HTR-8/SVneo (cell line): ENCODE measurements around the gene TMEM255A.
A peak's percentile ranks its signal among the peaks of the same experiment; 100 is the strongest.

Experiments used
- DNase-seq: peaks from one replicate; pipeline ENCODE4 v3.0.0; 2011; ENCODE audit warnings: low spot score, mixed read lengths; ENCODE audit not compliant: insufficient read length
- FAIRE-seq: peaks from 2 replicates; lab custom pipeline; 2011; peaks lifted over from hg19 to GRCh38; lab: Jason Lieb, UNC

The TMEM255A gene

DNA sequence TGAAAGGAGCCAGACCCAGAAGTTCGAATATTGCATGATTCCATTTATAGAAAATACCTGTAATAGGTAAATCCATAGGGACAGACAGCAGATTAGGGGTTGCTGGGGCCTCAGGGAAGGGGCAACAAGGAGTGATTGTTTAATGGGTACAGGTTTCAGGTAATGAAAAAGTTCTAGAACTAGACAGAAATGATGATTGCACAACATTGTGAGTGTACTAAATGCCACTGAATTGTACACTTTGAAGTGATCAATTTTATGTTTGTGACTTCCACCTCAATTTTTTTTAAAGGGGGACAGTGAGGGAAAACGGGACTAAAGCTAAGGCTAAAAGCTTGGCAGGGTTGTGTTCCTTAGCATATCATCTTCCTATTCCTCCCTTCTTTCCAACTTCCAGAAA is 37.1 kb downstream of the TMEM255A start:
- DNase-seq (no peak), FAIRE-seq (no peak)

DNA sequence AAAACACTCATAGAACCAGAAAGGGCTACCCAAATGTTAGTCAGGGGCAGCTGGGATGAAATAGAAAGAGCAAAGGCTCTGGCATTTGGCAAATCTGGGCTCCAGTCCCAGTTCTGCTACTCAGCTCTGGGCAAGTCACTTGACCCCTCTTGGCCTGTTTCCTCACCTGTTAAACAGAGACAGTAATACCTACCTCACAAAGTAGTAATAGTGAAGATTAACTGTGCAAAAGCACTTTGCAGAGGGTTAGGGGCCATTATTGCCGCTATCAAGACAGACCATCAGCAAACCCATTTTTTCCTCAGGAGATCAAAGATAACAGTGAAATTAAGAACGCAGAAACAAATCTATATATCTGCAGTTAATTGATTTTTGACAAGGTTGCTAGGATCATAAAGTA is 40.0 kb downstream of the TMEM255A start:
- FAIRE-seq: no peak
- DNase-seq: no peak

DNA sequence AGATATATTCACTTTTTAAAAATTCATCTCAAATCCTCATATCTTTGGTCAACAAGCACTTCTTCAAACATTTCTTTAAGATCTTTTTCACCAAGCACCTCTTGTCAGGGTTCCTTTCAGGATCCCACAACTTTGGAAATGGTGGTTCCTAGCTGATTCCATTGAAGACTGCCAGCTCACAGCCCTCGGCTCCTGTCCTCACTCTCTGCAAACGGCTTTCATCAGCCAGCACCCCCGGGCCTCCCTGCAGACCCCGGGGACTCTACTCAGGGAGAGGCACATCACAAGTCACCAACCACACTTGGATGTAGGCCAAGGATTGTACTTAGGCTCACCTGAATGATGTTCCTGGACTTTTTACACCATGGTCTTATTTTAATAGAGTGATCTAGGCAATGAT is 40.7 kb downstream of the TMEM255A start:
- DNase-seq (no peak), FAIRE-seq (no peak)

DNA sequence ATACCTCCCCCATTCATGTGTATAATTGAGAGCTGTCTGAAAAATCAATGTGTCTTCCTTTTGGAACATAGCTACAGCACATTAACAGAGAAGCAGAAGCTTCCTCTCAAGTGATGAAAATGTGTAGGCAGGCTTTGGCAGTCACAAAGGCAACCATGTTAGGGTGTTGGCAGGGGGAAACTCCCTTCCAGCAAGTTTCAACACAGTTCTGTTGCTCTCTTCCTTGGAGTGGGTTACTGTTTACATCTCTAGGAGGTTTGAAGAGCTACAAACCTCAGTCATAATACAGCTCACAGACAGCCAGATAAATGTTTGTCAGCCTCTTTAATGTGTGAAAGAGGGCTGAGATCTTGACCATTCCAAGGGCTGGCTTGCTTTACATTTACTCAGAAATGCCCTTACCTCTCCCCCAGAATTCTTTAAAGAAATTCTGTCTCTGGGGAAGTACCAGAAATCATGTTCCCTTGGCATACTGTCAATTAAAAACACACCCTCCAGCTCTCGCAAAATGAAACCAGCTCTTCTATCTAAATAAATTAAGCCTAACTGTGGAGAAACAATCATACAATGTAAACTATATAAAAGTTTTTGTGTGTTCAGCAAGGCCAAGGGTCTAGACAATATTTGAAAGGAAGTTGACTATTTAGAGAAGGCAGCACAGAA is 41.8 kb downstream of the TMEM255A start:
- FAIRE-seq (no peak), DNase-seq (no peak)

DNA sequence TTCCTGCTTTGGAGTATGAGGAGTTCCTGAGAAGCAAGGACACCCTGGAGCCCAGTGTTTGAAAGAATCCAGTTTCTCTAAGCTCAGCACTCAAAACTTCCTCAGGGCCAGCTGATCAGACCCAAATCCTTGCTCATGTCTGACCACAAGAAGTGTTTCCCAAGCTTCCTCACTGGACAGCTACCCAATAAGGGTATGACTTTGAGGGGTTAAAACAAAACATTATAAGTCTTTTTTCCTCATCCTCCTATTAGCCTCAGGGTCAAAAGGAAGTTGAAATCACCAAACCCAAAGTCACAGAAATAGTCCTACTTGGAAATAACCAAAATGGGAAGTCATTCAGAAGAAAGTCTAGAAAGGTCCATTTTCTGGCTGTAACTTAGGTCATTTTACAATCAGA is 46.9 kb downstream of the TMEM255A start:
- DNase-seq: no peak
- no peak for FAIRE-seq

DNA sequence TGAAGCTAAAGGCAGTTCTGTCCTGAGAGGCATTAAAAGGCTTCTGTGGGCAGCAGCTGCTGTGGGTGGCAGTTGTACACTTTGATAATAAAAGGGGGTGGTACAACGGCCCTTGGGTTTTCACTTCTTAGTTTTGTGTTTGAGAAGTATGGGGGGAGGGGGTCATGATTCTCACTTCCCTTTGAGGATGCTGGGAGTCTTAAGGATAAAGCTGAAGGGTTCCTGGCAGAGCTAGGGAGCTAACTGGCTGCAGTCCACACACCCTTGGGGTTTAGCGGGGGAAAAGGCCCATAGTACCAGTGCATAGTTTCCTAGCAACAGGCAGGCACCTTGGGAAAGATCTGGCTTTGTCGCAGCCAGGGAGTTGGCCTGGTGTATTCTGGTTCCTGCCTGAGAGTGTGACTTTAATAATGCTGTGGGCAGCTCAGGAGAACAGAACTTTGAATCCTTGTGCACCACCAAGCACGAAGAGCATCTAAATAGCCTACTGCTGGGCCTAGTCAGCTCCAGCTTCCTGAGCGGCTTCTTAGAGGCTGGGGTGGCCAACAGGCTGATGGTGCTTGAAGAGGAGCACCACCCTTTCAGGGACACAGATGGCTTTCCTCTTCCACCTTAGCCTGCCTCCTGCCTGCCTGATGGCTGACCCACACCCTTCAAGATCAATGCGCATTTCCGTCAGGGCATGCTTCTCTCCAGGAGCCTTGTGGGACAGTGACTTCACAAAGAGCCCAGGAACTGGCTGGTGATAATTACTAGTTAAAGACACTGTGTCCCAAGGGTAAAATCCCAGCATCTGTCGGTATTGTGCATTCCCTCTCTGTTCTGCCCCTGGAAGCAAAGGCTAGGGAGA is 48.2 kb downstream of the TMEM255A start:
- no peak for FAIRE-seq
- DNase-seq: no peak

DNA sequence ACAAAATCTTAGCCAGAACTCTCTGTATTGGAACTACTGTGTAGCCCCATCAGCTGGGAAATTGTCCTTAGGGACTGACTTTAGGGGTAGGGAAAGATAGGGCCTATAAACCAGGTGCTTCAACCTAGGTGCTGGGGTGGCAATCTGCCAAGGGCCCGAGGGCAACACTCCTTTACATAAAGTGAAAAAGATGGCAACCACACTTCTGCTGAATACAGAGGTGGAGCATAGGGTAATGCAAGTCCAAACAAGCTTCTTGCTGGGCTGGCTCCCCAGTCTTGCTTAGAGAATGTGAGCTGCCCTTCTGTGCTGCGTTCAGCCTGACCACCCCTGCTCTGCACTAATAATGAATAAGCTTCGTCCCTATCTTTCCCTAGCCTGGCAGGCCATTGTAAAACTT is 50.9 kb downstream of the TMEM255A start:
- no peak for DNase-seq
- FAIRE-seq: no peak

DNA sequence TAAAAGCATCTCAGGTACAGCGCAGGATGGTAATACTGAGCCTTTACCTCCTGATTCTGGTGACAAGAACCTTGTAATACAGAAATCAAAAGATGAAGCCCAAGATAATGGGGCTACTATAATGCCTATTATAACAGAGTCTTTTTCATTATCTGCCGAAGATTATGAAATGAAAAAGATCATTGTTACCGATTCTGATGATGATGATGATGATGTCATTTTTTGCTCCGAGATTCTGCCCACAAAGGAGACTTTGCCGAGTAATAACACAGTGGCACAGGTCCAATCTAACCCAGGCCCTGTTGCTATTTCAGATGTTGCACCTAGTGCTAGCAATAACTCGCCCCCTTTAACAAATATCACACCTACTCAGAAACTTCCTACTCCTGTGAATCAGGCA is 57.5 kb downstream of the TMEM255A start:
- FAIRE-seq: no peak
- no peak for DNase-seq

DNA sequence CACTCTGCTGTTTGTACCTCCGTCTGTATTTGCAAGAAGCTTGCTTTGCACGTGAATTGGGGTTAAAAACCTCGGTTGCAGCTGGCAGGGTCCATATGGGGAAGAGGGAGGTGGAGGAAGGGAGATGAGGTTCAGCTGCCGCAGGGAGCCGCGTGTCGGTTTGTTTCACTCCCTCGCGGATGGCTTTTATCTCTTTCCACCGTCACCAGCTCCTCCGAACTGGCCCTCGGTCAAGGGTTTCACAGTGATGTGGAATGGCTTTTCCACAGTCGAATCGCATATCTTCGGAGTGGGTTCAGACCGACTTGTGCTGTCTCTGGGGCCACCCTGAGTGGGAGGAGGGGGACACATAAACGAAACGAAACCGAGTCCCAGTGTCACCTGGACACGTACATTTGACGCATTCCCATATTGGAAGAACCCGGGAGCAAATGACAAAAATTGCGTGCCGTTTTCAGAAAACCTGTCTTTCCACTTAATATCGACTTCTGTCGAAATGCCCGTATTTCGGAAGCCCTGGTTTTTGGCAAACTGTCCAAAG is 59.7 kb downstream of the TMEM255A start:
- DNase-seq (no peak), FAIRE-seq (no peak)

DNA sequence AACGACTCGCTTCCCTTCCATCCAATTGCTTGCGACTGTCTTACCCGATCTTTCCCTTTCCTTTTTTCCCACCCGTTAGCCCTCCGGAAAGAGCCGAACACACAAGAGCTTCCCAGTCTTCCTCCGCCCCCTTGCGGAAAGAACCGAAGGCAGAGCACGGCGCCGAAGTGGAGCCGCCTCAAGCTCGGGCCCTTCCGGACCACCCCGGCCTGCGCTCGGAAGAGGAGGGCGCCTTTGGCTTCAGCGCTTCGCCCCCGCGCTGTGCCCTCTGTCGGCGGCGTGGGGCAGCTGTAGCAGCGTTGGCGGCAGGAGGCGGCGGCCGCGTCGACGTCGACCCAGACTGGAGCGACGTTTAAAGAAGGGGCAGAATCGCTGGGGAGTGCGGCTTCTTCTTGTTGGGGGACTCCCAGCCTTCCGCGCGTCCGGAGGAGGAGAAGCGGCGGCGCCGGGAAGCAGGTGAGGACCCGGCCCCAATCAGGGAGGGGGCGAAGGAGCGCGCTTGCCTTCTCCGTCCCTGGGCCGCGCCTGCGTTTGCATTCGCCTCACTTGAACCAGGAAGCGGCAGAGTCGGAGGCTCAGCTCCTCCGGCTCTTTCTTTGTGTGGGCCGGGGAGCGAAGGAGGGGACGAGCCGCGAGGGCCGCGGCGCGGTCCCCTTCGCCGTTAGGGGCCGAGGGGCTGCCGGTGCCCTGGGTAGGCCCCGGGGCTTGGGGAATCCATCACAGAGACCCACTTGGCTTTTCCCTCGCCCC is 60.6 kb downstream of the TMEM255A start, which contains the start of gene ZBTB33:
ZBTB33 (plus strand) TSS at position 291 of the 750 bp plus-strand sequence. CDS start 2,604 bp downstream, outside the sequence.
- DNase-seq (peak; percentile 48), FAIRE-seq (no peak)

DNA sequence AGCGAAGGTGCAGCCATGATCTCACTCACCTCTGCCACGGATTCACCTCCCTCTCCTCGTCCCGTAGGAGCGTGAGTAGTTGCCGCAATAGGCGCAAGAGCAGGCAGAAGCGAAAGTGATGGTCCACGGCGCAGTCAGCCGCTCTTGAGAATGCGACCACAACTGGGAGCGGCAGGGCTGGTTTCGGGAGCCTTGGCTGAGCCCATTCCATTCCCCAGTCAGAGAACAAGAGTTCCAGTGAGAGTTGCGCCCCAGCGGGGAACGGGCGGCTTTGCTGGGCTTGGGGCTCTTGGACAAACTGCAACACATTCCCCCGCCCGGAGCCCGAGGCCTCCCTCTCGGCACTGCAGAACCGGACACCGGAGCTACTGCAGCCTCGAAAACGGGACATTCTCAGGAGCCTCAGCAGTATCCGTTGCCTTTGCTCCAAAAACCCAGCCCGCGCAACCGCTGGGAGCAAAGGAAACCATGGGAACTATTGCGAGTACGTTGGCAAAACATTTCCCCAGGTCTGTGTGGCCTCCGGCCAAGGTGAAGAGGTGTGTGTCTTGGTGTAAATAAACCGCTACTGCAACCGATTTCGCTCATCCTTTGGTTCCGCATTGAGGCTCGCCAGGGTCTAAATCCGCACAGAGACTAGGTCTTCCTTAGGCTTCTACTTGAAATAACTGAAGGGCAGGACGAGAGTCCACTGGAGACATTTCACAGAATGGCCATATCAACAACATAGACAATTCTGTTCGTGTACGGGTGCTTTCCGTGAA is 66.3 kb downstream of the TMEM255A start:
- DNase-seq (peak; percentile 9), FAIRE-seq (no peak)

DNA sequence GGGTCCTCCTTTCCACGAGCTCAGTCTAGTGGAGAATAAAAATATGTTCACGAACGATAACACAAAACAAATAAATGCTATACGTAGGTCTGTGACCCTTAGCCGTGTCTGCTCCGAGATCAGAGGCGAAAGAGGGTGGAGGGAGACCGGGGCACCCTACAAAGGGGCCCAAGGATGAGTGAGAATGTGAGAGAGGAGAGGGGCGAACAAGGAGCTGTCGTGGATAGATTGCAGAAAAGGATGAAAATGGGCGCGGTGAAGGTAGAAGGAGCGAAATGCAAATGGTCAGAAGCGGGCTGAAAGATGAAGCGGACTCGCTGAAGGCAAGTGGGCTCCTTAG is 66.9 kb downstream of the TMEM255A start:
- FAIRE-seq: no peak
- DNase-seq: no peak

DNA sequence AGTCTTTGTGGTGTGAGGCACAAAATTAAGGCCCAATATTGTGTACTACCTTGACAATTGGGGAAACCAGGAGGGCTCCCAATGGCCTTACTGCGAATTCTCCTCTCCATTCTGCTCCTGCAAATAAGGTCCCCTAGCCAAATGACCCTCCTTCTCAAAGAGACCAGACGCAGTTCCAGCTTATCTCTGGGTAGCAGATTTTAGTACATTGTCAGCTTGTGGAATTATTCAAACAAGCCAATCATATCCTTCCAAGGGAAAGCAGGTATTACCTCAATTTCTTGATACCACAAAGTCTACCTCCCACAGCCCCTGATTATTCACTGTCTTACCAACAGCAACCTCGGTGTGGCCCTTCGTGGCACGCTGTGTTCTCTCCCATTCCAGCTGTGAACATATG is 68.4 kb downstream of the TMEM255A start:
- DNase-seq: no peak
- no peak for FAIRE-seq

DNA sequence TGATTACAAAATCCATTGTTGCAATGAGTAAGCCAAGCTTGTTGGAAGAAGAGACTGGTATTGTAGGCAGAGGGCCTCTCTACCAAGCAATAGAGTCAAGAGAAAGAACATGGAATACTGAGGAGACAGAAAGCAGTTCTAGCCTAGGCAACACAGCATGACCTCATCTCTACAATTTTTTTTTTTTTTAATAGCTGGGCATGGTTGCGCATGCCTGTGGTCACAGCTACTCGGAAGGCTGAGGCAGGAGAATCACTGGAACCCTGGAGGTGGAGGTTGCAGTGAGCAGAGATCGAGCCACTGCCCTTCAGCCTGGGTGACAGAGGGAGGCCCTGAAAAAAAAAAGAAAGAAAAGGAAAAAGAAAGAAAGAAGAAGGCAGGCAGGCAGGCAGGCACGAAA is 72.3 kb downstream of the TMEM255A start:
- FAIRE-seq (no peak), DNase-seq (no peak)

DNA sequence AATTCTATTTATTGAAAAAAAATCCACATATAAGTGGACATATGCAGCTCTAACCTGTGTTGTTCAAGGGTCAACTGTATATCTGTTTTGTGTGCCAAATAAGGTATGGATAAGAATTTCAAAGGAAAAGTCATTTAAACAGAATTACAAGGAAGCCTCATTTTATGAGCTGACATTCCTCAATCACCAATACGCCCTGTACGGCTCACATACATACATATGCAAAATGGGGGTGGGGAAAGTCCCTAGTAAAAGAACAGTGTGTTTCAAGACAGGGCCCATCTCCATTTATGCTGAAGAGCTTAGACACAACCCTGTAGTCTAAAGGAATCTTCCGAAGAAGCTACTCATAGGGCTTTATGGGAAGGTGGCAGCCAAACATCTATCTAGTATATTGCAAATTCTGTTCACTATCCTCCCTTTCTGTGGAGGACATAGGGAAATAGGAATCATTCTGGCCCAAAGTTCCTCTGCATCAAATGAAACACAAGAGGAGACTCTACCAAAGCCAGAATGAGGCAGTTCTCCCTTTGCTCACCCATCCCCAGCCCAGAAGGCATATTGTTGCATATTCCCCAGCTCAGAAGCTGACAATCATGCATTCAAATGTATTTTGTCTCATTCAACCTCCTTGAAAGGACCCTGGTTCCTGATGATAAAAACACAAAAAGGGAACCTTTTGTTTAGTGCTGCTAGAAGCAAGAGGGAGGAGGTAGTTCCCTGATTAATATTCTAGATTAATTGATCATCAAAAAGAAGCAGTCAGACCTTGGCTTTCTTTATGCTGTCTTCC is 74.4 kb downstream of the TMEM255A start:
- FAIRE-seq (no peak), DNase-seq (no peak)

DNA sequence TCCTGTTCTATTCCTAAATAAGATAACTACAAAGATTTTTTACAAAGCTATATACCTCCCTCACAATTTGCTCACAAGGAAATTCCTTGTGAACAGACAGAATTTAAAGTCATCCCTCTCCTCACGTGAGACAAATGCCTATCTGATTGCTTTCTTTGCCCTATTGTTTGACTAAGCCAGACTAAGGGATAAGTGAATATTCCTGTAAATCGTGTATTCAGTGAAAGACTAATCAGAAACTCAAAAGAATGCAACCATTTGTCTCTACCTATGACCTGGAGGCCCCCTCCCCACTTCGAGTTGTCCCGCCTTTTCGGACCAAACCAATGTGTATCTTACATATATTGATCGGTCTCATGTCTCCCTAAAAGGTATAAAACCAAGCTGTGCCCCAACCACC is 76.0 kb downstream of the TMEM255A start:
- no peak for FAIRE-seq
- DNase-seq: no peak

DNA sequence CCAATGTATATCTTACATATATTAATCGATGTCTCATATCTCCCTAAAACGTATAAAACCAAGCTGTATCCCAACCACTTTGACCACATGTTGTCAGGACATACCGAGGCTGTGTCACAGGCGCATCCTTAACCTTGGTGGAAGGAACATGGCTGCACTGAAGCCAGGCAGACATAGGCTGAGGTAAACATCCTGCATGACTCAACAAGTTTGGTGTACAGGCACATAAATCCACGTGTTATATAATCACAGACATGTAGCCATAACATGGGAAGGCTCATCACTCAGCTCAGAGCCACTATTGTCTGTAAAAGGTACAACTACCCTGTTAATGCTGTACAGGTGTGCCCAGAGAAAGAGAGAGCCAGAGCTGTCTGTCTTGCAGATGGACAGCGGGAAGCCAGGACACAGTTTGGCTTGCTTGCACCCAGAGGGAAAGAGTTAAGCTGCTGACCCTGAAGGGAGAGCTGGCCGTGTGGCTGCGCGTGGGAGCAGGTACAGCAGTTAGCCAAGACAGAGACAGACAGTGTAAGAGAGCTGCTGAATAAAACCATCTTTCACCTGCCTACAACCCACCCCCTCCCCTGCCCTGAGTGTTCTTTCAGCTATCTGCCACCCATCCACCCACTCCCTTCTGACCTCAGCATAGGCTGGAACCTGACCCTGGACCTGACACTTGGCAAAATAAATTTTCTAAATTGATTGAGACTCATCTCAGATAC is 82.9 kb downstream of the TMEM255A start:
- no peak for FAIRE-seq

DNA sequence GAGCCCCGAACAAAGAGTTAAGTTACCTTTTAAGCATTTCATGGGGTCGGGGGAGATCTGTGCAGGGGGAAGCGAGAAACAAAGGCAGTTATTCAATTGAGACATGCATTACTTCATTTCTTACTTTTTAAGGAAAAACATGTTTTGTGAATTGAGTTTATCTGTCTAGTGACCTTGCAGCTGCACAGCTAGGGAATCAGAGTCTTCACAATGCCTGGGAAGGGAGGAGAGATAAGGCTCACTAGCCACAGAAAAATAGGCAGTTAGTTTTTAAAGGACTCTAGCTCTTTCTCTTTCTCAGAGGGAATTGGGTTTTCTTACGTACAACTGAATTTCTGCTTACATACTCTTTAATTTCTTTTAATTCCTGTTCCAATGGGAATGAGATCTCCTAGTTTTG is 86.9 kb downstream of the TMEM255A start:
- DNase-seq (no peak), FAIRE-seq (no peak)

More for the DNA sequence above, 82.9 kb downstream of the TMEM255A start:
- no peak for DNase-seq

DNA sequence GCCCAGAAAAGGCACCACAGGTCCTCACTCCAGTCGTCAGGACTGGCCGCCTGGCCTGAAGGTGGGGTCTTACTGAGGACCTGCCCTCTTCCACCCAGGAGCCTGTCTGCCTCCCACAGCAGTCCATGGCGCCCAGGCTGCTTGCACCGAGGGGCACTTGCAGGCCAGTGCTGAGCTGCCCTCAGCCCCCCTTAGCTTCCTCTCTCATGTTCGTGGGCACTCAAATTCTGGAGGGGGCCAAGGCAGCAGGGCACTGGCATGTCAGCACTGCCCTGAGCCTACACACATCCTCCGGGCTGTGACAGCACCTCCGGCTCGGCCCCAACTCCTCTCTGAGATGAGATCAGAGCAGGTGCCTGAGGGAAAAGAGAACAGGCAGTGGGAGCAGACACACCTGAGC is 87.9 kb downstream of the TMEM255A start:
- FAIRE-seq: no peak
- DNase-seq: no peak
